HepG2 (cell line): ENCODE data around the gene VPS52. TPM values are rescaled to one million over a fixed set of nuclear protein-coding genes. Genes with fewer than 3 reads are reported as not detected.

Experiments used
- ATAC-seq: fragments of 200-7000 bp; cut with Tn5 transposase; 3 replicates; pipeline ENCODE4 v1.9.1; 2020; ENCODE audit warnings: mild to moderate bottlenecking, moderate library complexity
- BruUV-seq: library from RNA; stranded (reverse); fragments of 400-500 nt; replicated peaks from 2 replicates; lab custom pipeline; 2021; lab: Mats Ljungman, UMichigan
- CTCF ChIA-PET: fragments of 300-600 bp; formaldehyde crosslinking; extraction: SDS; loops from one replicate; lab custom pipeline; 2021; ENCODE audit warnings: low total read pairs, inconsistent platforms, low intra/inter-chr PET ratio; lab: Yijun Ruan, JAX
- POLR2A ChIA-PET: fragments of 350-600 bp; sonication (Branson Sonifier 250); formaldehyde crosslinking; loops from one replicate; lab custom pipeline; 2020; ENCODE audit warnings: antibody characterized with exemption, inconsistent platforms; lab: Yijun Ruan, JAX
- DNase-seq: peaks from one replicate; pipeline ENCODE4 v3.0.0-alpha.2; 2015; ENCODE audit warnings: low spot score
- FAIRE-seq: peaks from 3 replicates; lab custom pipeline; 2011; peaks lifted over from hg19 to GRCh38; lab: Jason Lieb, UNC
- H2AFZ ChIP-seq: one replicate; pipeline ENCODE4 v1.6.1; 2011; ENCODE audit warnings: low read length, inconsistent platforms
- H3K27ac ChIP-seq: fragments of 300-600 bp; 3 replicates; pipeline ENCODE4 v1.8.0; 2011; ENCODE audit warnings: mixed run types, mild to moderate bottlenecking, mixed read lengths, low read length, inconsistent platforms; ENCODE audit not compliant: insufficient read depth; ENCODE audit errors: extremely low read length
- H3K27me3 ChIP-seq, 2 experiments: fragments of 200-600 bp in 1 of 2; 2 replicates in 1 of 2; 3 replicates in 1 of 2; pipeline versions ENCODE4 v1.6.0 to v1.8.0; 2011; ENCODE audit warnings: low read length in 2 of 2, mild to moderate bottlenecking in 2 of 2, moderate library complexity in 2 of 2, inconsistent platforms in 1 of 2; ENCODE audit not compliant: insufficient read depth in 2 of 2, control insufficient read depth in 1 of 2
- H3K36me3 ChIP-seq, 2 experiments: fragments of 200-600 bp in 1 of 2; replicated peaks in 1 of 2; 2 replicates in 1 of 2; 3 replicates in 1 of 2; pipeline versions ENCODE4 v1.5.1 to v1.8.0; 2011; ENCODE audit warnings: low read length in 2 of 2, inconsistent platforms in 1 of 2; ENCODE audit not compliant: insufficient read depth in 2 of 2, control insufficient read depth in 1 of 2
- H3K4me1 ChIP-seq: 2 replicates; pipeline ENCODE4 v1.5.1; 2012; ENCODE audit warnings: low read length, inconsistent platforms; ENCODE audit not compliant: insufficient read depth
- H3K4me2 ChIP-seq: 2 replicates; pipeline ENCODE4 v1.6.0; 2011; ENCODE audit warnings: low read depth, low read length, inconsistent platforms
- H3K4me3 ChIP-seq, 3 experiments: fragments of 200-600 bp in 1 of 3; sonication (generic), shearing (Covaris generic) in 1 of 3; replicated peaks in 1 of 3; 2 replicates each; pipeline ENCODE4 v1.5.1; 2011 to 2016; ENCODE audit warnings: low read length in 3 of 3, inconsistent platforms in 2 of 3, low read depth in 2 of 3, mild to moderate bottlenecking in 2 of 3, control low read depth in 1 of 3, mixed read lengths in 1 of 3; ENCODE audit not compliant: insufficient read depth in 1 of 3
- H3K79me2 ChIP-seq: one replicate; pipeline ENCODE4 v1.6.1; 2011; ENCODE audit warnings: low read length, inconsistent platforms; ENCODE audit not compliant: insufficient read depth
- H3K9ac ChIP-seq: 2 replicates; pipeline ENCODE4 v1.6.0; 2011; ENCODE audit warnings: mild to moderate bottlenecking, low read depth, low read length, inconsistent platforms; ENCODE audit not compliant: insufficient read depth
- H3K9me3 ChIP-seq: 2 replicates; pipeline ENCODE4 v1.5.1; 2012; ENCODE audit warnings: mild to moderate bottlenecking, low read length
- H4K20me1 ChIP-seq: 2 replicates; pipeline ENCODE4 v1.6.0; 2011; ENCODE audit warnings: inconsistent platforms, mild to moderate bottlenecking, low read length, moderate library complexity; ENCODE audit not compliant: insufficient read depth
- AHR ChIP-seq: IDR thresholded peaks from 2 replicates; pipeline ENCODE4 v1.6.1; 2018; ENCODE audit warnings: missing genetic modification reagents, missing compliant biosample characterization
- CTCF ChIP-seq: sonication (generic); formaldehyde crosslinking; IDR thresholded peaks from 2 replicates; pipeline ENCODE4 v1.5.0; 2020; ENCODE audit warnings: mild to moderate bottlenecking, missing genetic modification reagents, moderate library complexity
- ESRRA ChIP-seq: sonication (generic); formaldehyde crosslinking; IDR thresholded peaks from 2 replicates; pipeline ENCODE4 v1.5.1; 2020; ENCODE audit warnings: mild to moderate bottlenecking, low read depth, missing genetic modification reagents
- GRHL1 ChIP-seq: sonication (generic); formaldehyde crosslinking; conservative IDR thresholded peaks from 2 replicates; pipeline ENCODE4 v1.8.0; 2022; ENCODE audit warnings: missing genetic modification reagents
- HNRNPH1 ChIP-seq: fragments of 200-400 bp; formaldehyde crosslinking; optimal IDR thresholded peaks from 2 replicates; pipeline ENCODE3; 2017; ENCODE audit warnings: mild to moderate bottlenecking, low read depth, low read length
- NFKB2 ChIP-seq: sonication (generic); formaldehyde crosslinking; IDR thresholded peaks from 2 replicates; pipeline ENCODE4 v1.4.0; 2020; ENCODE audit warnings: missing genetic modification reagents, borderline replicate concordance
- NR1H2 ChIP-seq: sonication (generic); formaldehyde crosslinking; IDR thresholded peaks from 2 replicates; pipeline ENCODE4 v1.8.1; 2022; ENCODE audit warnings: low read depth, missing genetic modification reagents, borderline replicate concordance
- PAX8 ChIP-seq: sonication (generic); formaldehyde crosslinking; IDR thresholded peaks from 2 replicates; pipeline ENCODE4 v1.8.0; 2022; ENCODE audit warnings: mild to moderate bottlenecking, missing genetic modification reagents, borderline replicate concordance
- SAFB2 ChIP-seq: sonication (generic); formaldehyde crosslinking; IDR thresholded peaks from 2 replicates; pipeline ENCODE4 v1.5.1; 2020; ENCODE audit warnings: missing genetic modification reagents, low read depth, mild to moderate bottlenecking, borderline replicate concordance
- SIN3A ChIP-seq: IDR thresholded peaks from 2 replicates; pipeline ENCODE4 v1.6.1; 2011; ENCODE audit warnings: low read depth, mild to moderate bottlenecking, control low read depth, low read length, borderline replicate concordance
- SOX6 ChIP-seq, 2 experiments: fragments of 450-650 bp in 1 of 2; sonication (generic) in 1 of 2; formaldehyde crosslinking in 1 of 2; IDR thresholded peaks; 2 replicates each; pipeline versions ENCODE4 v1.4.0 to v1.6.1; 2017 to 2020; ENCODE audit warnings: antibody characterized with exemption in 1 of 2, mild to moderate bottlenecking in 1 of 2, missing genetic modification reagents in 1 of 2
- ZNF256 ChIP-seq: sonication (generic); formaldehyde crosslinking; conservative IDR thresholded peaks from 2 replicates; pipeline ENCODE4 v1.4.0; 2020; ENCODE audit warnings: missing genetic modification reagents
- ZNF292 ChIP-seq: sonication (generic); formaldehyde crosslinking; IDR thresholded peaks from 2 replicates; pipeline ENCODE4 v1.8.1; 2022; ENCODE audit warnings: mild to moderate bottlenecking, low read depth, missing genetic modification reagents, borderline replicate concordance
- ZNF724P ChIP-seq: sonication (generic); formaldehyde crosslinking; IDR thresholded peaks from 2 replicates; pipeline ENCODE4 v1.8.0; 2022; ENCODE audit warnings: missing genetic modification reagents, borderline replicate concordance
- WGBS: methylation state at CpG from one replicate; pipeline ENCODE4 v1.1.6; 2017; ENCODE audit warnings: low lambda C conversion rate; 5-methylcytosine and 5-hydroxymethylcytosine counted together
- in situ Hi-C: cut with HindIII; loops from 2 replicates; pipeline ENCODE4 v1.10.0; 2017; ENCODE audit warnings: low pct_unique_long_range_greater_than_20kb; ENCODE audit not compliant: extremely low pct_ligation_motif_present
- intact Hi-C: fragments of 100-400 bp; cut with micrococcal nuclease; formaldehyde crosslinking; loops from one replicate; pipeline ENCODE4 v1.10.0; 2022; ENCODE audit not compliant: unreplicated experiment
- polyA plus RNA-seq, 8 experiments: library from polyadenylated mRNA; depleted of rRNA in 3 of 8; stranded (reverse) in 7 of 8; unstranded in 1 of 8; fragments of >200 nt; fragmentation: Illumina TruSeq in 4 of 8; extraction: Trizol in 4 of 8; gene quantifications; 2 replicates each; pipeline versions ENCODE4 v1.2.1 to v1.2.3, GENCODE V29; 2011 to 2016; ENCODE audit warnings: low read depth in 4 of 8, missing spikeins in 1 of 8, mixed read lengths in 1 of 8; ENCODE audit not compliant: insufficient read depth in 1 of 8
- total RNA-seq, 5 experiments: library from RNA; depleted of rRNA; stranded (reverse); fragments of >200 nt; fragmentation: Illumina TruSeq; extraction: Trizol; gene quantifications; 2 replicates each; pipeline ENCODE4 v1.2.3, GENCODE V29; 2016; ENCODE audit warnings: low read depth in 1 of 5
- TF ChIP-seq, protein P1 (sequence below): sonication (generic); formaldehyde crosslinking; IDR thresholded peaks from 2 replicates; pipeline ENCODE4 v1.8.0; 2022; ENCODE audit warnings: mild to moderate bottlenecking, missing genetic modification reagents, moderate library complexity
- TF ChIP-seq, protein P2 (sequence below): sonication (generic); formaldehyde crosslinking; IDR thresholded peaks from 2 replicates; pipeline ENCODE4 v1.5.1; 2020; ENCODE audit warnings: missing genetic modification reagents, mild to moderate bottlenecking, borderline replicate concordance

Gene VPS52
- total and polyA plus RNA-seq, 2 of the 13 experiments (the other 11 are each of a cell fraction or from before 2014, with no cell fraction given): 48.9 to 85.5 TPM

- Histone ChIP-seq H3K4me1 (peaks cover 68% of the 10 kb centered on the region), H3K9me3 (no peaks in the 10 kb centered on the region), H3K9ac (peak overlapping the region; percentile 99), H3K27me3 (peaks cover 0 to 4% of the 10 kb centered on the region in 2 experiments; a peak in 1 of 5 replicates), H2AFZ (no peak overlapping the region), H3K4me3 (peak overlapping the region; percentile 87 to 93 (median 93)), H3K27ac (peak overlapping the region; percentile 99), H4K20me1 (peaks cover 29% of the 10 kb centered on the region), H3K79me2 (peaks cover 44% of the 10 kb centered on the region), H3K4me2 (peak overlapping the region; percentile 99), H3K36me3 (peaks cover 11 to 35% of the 10 kb centered on the region in 2 experiments)
- peak; percentile 50 for DNase-seq
- BruUV-seq: TSS peak; percentile 83
- 0% methylated on average over 5 of the region's 14 CpGs for WGBS
- ChIA-PET CTCF (interaction anchor here (1.4 kb wide), 1 partner anchor 47 kb away, joined by 4 read pairs; no protein-coding TSS in a partner anchor), POLR2A (no interaction called here)
- intact Hi-C loops (loop anchor here (1.0 to 2.0 kb wide), 2 partner anchors 48 to 70 kb away; partner anchors contain the start of gene VPS52), in situ Hi-C loops (loop anchor here (5.0 to 10.0 kb wide), 3 partner anchors 46 to 214 kb away; partner anchors contain the start of genes CUTA, PHF1 and RGL2)
- peak; percentile 1; the same call in 2 of the 3 replicates for ATAC-seq
- no peak for FAIRE-seq
- TF ChIP-seq, protein P1, sequence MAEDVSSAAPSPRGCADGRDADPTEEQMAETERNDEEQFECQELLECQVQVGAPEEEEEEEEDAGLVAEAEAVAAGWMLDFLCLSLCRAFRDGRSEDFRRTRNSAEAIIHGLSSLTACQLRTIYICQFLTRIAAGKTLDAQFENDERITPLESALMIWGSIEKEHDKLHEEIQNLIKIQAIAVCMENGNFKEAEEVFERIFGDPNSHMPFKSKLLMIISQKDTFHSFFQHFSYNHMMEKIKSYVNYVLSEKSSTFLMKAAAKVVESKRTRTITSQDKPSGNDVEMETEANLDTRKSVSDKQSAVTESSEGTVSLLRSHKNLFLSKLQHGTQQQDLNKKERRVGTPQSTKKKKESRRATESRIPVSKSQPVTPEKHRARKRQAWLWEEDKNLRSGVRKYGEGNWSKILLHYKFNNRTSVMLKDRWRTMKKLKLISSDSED (CRISPR knock-in tag): 0 out of 2 replicates have a peak, but pooled peaks have one; percentile 72
- TF ChIP-seq AHR (CRISPR knock-in tag): no peak
- peak; percentile 82; the same call in 1 of the 2 replicates for TF ChIP-seq SIN3A
- peak; percentile 42; the same call in 1 of the 2 replicates for TF ChIP-seq SAFB2
- TF ChIP-seq ZNF292 (CRISPR knock-in tag): 0 out of 2 replicates have a peak, but pooled peaks have one; percentile 22
- 0 out of 2 replicates have a peak, but pooled peaks have one; percentile 13 for TF ChIP-seq PAX8 (CRISPR knock-in tag)
- peak; percentile 24 for TF ChIP-seq HNRNPH1
- no peak for TF ChIP-seq SOX6 (IDR thresholded peaks at IDR 0.05)
- no peak for TF ChIP-seq SOX6 (CRISPR knock-in tag; IDR thresholded peaks at IDR 0.05)
- TF ChIP-seq ZNF724P: no peak
- TF ChIP-seq, protein P2, sequence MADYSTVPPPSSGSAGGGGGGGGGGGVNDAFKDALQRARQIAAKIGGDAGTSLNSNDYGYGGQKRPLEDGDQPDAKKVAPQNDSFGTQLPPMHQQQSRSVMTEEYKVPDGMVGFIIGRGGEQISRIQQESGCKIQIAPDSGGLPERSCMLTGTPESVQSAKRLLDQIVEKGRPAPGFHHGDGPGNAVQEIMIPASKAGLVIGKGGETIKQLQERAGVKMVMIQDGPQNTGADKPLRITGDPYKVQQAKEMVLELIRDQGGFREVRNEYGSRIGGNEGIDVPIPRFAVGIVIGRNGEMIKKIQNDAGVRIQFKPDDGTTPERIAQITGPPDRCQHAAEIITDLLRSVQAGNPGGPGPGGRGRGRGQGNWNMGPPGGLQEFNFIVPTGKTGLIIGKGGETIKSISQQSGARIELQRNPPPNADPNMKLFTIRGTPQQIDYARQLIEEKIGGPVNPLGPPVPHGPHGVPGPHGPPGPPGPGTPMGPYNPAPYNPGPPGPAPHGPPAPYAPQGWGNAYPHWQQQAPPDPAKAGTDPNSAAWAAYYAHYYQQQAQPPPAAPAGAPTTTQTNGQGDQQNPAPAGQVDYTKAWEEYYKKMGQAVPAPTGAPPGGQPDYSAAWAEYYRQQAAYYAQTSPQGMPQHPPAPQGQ (CRISPR knock-in tag): no peak
- no peak for TF ChIP-seq NR1H2 (CRISPR knock-in tag)
- TF ChIP-seq ZNF256 (CRISPR knock-in tag): peak; percentile 12; the same call in 1 of the 2 replicates
- no peak for TF ChIP-seq NFKB2 (CRISPR knock-in tag)
- TF ChIP-seq GRHL1: no peak
- TF ChIP-seq CTCF (CRISPR knock-in tag): 0 out of 2 replicates have a peak, but pooled peaks have one; percentile 25
- TF ChIP-seq ESRRA: peak; percentile 13; the same call in 1 of the 2 replicates
Measured at GRCh38 chr6:33201147-33201545, 70.5 kb downstream of the VPS52 start.
